HCT116 (cell line): Measurements from ENCODE around the gene AOPEP. TPM values are rescaled to one million over a fixed set of nuclear protein-coding genes. Genes with fewer than 3 reads are reported as not detected.

ENCODE experiments used
- ATAC-seq: fragments of 200-7000 bp; cut with Tn5 transposase; 2 replicates; pipeline ENCODE4 v1.9.1; 2020; ENCODE audit warnings: mild to moderate bottlenecking, moderate library complexity
- BruUV-seq: library from RNA; stranded (reverse); fragments of 400-500 nt; replicated peaks from 2 replicates; lab custom pipeline; 2021; lab: Mats Ljungman, UMichigan
- CTCF ChIA-PET: fragments of 300-600 bp; sonication (Branson Sonifier 250); formaldehyde crosslinking; loops from one replicate; lab custom pipeline; 2021; ENCODE audit warnings: antibody characterized with exemption; lab: Charles Lee
- POLR2A ChIA-PET: fragments of 300-600, 350-600 bp; sonication (Branson Sonifier 250); formaldehyde crosslinking; loops from one replicate; lab custom pipeline; 2021; ENCODE audit warnings: antibody characterized with exemption; lab: Charles Lee
- RAD21 ChIA-PET, 2 experiments: fragments of 300-600 bp; sonication (Branson Sonifier 250); formaldehyde crosslinking; loops; one replicate each; lab custom pipeline; 2023; ENCODE audit warnings: low total read pairs in 2 of 2; ENCODE audit not compliant: uncharacterized antibody in 2 of 2, unreplicated experiment in 2 of 2, low non-redundant PET in 1 of 2; lab: Charles Lee
- DNase-seq: peaks from one replicate; pipeline ENCODE4 v3.0.0-alpha.2; 2010; ENCODE audit warnings: low read depth, low spot score
- H2AFZ ChIP-seq: fragments of 200-600 bp; shearing (Covaris generic), sonication (generic); 2 replicates; pipeline ENCODE4 v1.6.1; 2017; ENCODE audit warnings: low read depth, mixed run types, mixed read lengths, antibody characterized with exemption, low read length; ENCODE audit not compliant: poor library complexity, severe bottlenecking
- H3K27ac ChIP-seq: 2 replicates; pipeline ENCODE4 v1.5.1; 2012; ENCODE audit warnings: low read depth, low read length
- H3K27me3 ChIP-seq: fragments of 200-600 bp; sonication (generic); 2 replicates; pipeline ENCODE4 v1.6.1; 2016; ENCODE audit warnings: mixed run types, low read length, mixed read lengths; ENCODE audit not compliant: insufficient read depth
- H3K36me3 ChIP-seq, 2 experiments: fragments of 200-500 bp in 1 of 2; fragments of 200-600 bp in 1 of 2; sonication (Bioruptor generic) in 1 of 2; sonication (generic) in 1 of 2; 2 replicates each; pipeline versions ENCODE4 v1.5.1 to v1.6.1; 2014 to 2016; ENCODE audit warnings: low read length in 2 of 2, inconsistent platforms in 1 of 2, mixed read lengths in 1 of 2, mixed run types in 1 of 2; ENCODE audit not compliant: insufficient read depth in 2 of 2, control insufficient read depth in 1 of 2
- H3K4me1 ChIP-seq, 2 experiments: fragments of 200-600 bp in 1 of 2; sonication (generic) in 1 of 2; 2 replicates each; pipeline versions ENCODE4 v1.5.1 to v1.6.1; 2012 to 2017; ENCODE audit warnings: low read length in 2 of 2, inconsistent platforms in 1 of 2, mild to moderate bottlenecking in 1 of 2, mixed read lengths in 1 of 2, mixed run types in 1 of 2, moderate library complexity in 1 of 2; ENCODE audit not compliant: insufficient read depth in 2 of 2, control insufficient read depth in 1 of 2
- H3K4me2 ChIP-seq: fragments of 200-600 bp; sonication (generic); 2 replicates; pipeline ENCODE4 v1.6.1; 2017; ENCODE audit warnings: mixed run types, low read length, mixed read lengths
- H3K4me3 ChIP-seq, 2 experiments: fragments of 200-600 bp in 1 of 2; sonication (generic) in 1 of 2; replicated peaks in 1 of 2; 2 replicates each; pipeline ENCODE4 v1.5.1; 2011 to 2016; ENCODE audit warnings: low read length in 2 of 2, control low read depth in 1 of 2, low read depth in 1 of 2, mild to moderate bottlenecking in 1 of 2, mixed read lengths in 1 of 2, mixed run types in 1 of 2
- H3K79me2 ChIP-seq: fragments of 200-600 bp; sonication (generic); 2 replicates; pipeline ENCODE4 v1.6.1; 2017; ENCODE audit warnings: mild to moderate bottlenecking, mixed run types, low read length, moderate library complexity, mixed read lengths; ENCODE audit not compliant: insufficient read depth
- H3K9ac ChIP-seq: fragments of 200-600 bp; sonication (generic); 2 replicates; pipeline ENCODE4 v1.6.1; 2016; ENCODE audit warnings: low read length, mixed read lengths
- H3K9me2 ChIP-seq: fragments of 200-600 bp; sonication (generic), shearing (Covaris generic); 2 replicates; pipeline ENCODE4 v1.6.1; 2017; ENCODE audit warnings: mixed run types, mild to moderate bottlenecking, moderate library complexity; ENCODE audit not compliant: insufficient read depth
- H3K9me3 ChIP-seq, 2 experiments: fragments of 200-500 bp in 1 of 2; fragments of 200-600 bp in 1 of 2; sonication (Bioruptor generic) in 1 of 2; sonication (generic) in 1 of 2; 2 replicates each; pipeline ENCODE4 v1.6.1; 2014 to 2017; ENCODE audit warnings: low read length in 2 of 2, mixed read lengths in 2 of 2, inconsistent platforms in 1 of 2, low read depth in 1 of 2, mild to moderate bottlenecking in 1 of 2, mixed run types in 1 of 2, moderate library complexity in 1 of 2; ENCODE audit not compliant: control insufficient read depth in 1 of 2, insufficient read depth in 1 of 2
- H4K20me1 ChIP-seq: fragments of 200-600 bp; sonication (generic), shearing (Covaris generic); 2 replicates; pipeline ENCODE4 v1.6.1; 2017; ENCODE audit warnings: mixed run types, mild to moderate bottlenecking, moderate library complexity; ENCODE audit not compliant: insufficient read depth
- CBX3 ChIP-seq: IDR thresholded peaks from 2 replicates; pipeline ENCODE4 v1.6.1; 2012; ENCODE audit warnings: low read depth
- CEBPB ChIP-seq: IDR thresholded peaks from 2 replicates; pipeline ENCODE4 v1.6.1; 2012; ENCODE audit warnings: low read depth
- EZH2 ChIP-seq: fragments of 200-600 bp; sonication (generic); IDR thresholded peaks from 2 replicates; pipeline ENCODE4 v1.6.1; 2017; ENCODE audit warnings: antibody characterized with exemption, mixed run types
- EZH2phosphoT487 ChIP-seq: fragments of 200-600 bp; IDR thresholded peaks from 2 replicates; pipeline ENCODE4 v1.6.1; 2018; ENCODE audit warnings: antibody characterized with exemption, borderline replicate concordance
- JUND ChIP-seq: IDR thresholded peaks from 2 replicates; pipeline ENCODE4 v1.6.1; 2012
- POLR2AphosphoS5 ChIP-seq: IDR thresholded peaks from 2 replicates; pipeline ENCODE4 v1.6.1; 2011; ENCODE audit warnings: mild to moderate bottlenecking, low read depth, low read length, moderate library complexity
- RAD21 ChIP-seq: IDR thresholded peaks from 2 replicates; pipeline ENCODE4 v1.6.1; 2012; ENCODE audit warnings: low read depth, mild to moderate bottlenecking
- SIN3A ChIP-seq: IDR thresholded peaks from 2 replicates; pipeline ENCODE4 v1.6.1; 2012; ENCODE audit warnings: low read depth
- SP1 ChIP-seq: IDR thresholded peaks from 2 replicates; pipeline ENCODE4 v1.6.1; 2012; ENCODE audit warnings: low read depth
- TCF7L2 ChIP-seq: IDR thresholded peaks from 2 replicates; pipeline ENCODE4 v1.7.0; 2011; ENCODE audit warnings: borderline replicate concordance, inconsistent platforms; ENCODE audit not compliant: insufficient read depth, insufficient read length; ENCODE audit errors: extremely low read depth
- YY1 ChIP-seq: IDR thresholded peaks from 2 replicates; pipeline ENCODE4 v1.6.1; 2011; ENCODE audit warnings: low read length, low read depth, moderate library complexity, mild to moderate bottlenecking; ENCODE audit not compliant: insufficient replicate concordance; ENCODE audit errors: extremely low read depth
- ZFX ChIP-seq: fragments of 450-650 bp; IDR thresholded peaks from 2 replicates; pipeline ENCODE4 v1.6.1; 2017
- intact Hi-C: fragments of 100-400 bp; cut with micrococcal nuclease; formaldehyde crosslinking; loops from 2 replicates; pipeline ENCODE4 v1.10.0; 2022
- total RNA-seq: library from RNA; stranded (reverse); gene quantifications from one replicate; pipeline ENCODE4 v1.2.1, GENCODE V29; 2021; ENCODE audit not compliant: unreplicated experiment
- TF ChIP-seq, protein P1 (sequence below), 3 experiments: fragments of 200-600 bp in 1 of 3; sonication (generic) in 1 of 3; IDR thresholded peaks in 2 of 3; conservative IDR thresholded peaks in 1 of 3; 2 replicates each; pipeline ENCODE4 v1.5.1; 2012 to 2017; ENCODE audit warnings: low read depth in 2 of 3, low read length in 2 of 3, antibody characterized with exemption in 1 of 3, borderline replicate concordance in 1 of 3, control low read depth in 1 of 3, mild to moderate bottlenecking in 1 of 3, mixed read lengths in 1 of 3, mixed run types in 1 of 3, moderate library complexity in 1 of 3; ENCODE audit not compliant: insufficient read depth in 1 of 3
- TF ChIP-seq, protein P2 (sequence below): IDR thresholded peaks from 2 replicates; pipeline ENCODE4 v1.6.1; 2012
- TF ChIP-seq, protein P3 (sequence below): IDR thresholded peaks from 2 replicates; pipeline ENCODE4 v1.6.1; 2012
- TF ChIP-seq, protein P4 (sequence below): IDR thresholded peaks from 2 replicates; pipeline ENCODE4 v1.6.1; 2012; ENCODE audit warnings: low read depth
- TF ChIP-seq, protein P5 (sequence below): IDR thresholded peaks from 2 replicates; pipeline ENCODE4 v1.6.1; 2011; ENCODE audit warnings: mild to moderate bottlenecking, low read length, moderate library complexity; ENCODE audit not compliant: insufficient replicate concordance; ENCODE audit errors: extremely low read depth

The AOPEP gene
- total RNA-seq, 1 experiment from 2014 or later: 15.1 TPM

DNA sequence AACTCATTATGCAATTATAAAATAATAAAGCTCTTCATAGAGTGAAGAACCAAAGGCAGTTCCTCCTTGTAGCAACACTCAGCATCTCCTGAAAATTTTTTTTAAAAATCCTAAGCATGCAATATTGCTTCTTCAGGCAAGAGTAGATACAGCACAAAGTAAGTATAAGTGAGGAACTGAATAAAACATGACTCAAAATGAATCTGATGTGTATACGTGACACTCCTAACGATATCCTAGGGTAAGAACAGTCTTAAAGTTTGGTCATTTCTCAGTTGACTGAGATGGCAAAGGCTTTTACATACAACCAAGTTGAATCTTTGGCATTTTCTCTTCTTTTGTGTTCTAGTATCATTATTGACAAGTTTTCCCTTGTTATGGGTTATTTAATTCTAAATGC lies 41.1 kb upstream of the AOPEP start:
- DNase-seq (no peak), ATAC-seq (no peak)
- Histone ChIP-seq H3K79me2 (no peaks in the 10 kb centered on the region), H3K9me3 (no peaks in the 10 kb centered on the region), H3K36me3 (no peaks in the 10 kb centered on the region), H3K27me3 (peaks cover 4% of the 10 kb centered on the region; the same call in 1 of the 2 replicates), H4K20me1 (no peaks in the 10 kb centered on the region), H2AFZ (no peak overlapping the region), H3K9me2 (no peaks in the 10 kb centered on the region), H3K27ac (no peak overlapping the region), H3K4me2 (no peak overlapping the region), H3K4me1 (no peaks in the 10 kb centered on the region), H3K9ac (no peak overlapping the region), H3K4me3 (no peak overlapping the region)
- TF ChIP-seq SP1 (no peak), TCF7L2 (no peak), CEBPB (no peak), SIN3A (no peak), CBX3 (no peak), JUND (no peak), ZFX (no peak), POLR2AphosphoS5 (no peak), YY1 (no peak), EZH2 (no peak), EZH2phosphoT487 (no peak), RAD21 (no peak)
- TF ChIP-seq, protein P1, sequence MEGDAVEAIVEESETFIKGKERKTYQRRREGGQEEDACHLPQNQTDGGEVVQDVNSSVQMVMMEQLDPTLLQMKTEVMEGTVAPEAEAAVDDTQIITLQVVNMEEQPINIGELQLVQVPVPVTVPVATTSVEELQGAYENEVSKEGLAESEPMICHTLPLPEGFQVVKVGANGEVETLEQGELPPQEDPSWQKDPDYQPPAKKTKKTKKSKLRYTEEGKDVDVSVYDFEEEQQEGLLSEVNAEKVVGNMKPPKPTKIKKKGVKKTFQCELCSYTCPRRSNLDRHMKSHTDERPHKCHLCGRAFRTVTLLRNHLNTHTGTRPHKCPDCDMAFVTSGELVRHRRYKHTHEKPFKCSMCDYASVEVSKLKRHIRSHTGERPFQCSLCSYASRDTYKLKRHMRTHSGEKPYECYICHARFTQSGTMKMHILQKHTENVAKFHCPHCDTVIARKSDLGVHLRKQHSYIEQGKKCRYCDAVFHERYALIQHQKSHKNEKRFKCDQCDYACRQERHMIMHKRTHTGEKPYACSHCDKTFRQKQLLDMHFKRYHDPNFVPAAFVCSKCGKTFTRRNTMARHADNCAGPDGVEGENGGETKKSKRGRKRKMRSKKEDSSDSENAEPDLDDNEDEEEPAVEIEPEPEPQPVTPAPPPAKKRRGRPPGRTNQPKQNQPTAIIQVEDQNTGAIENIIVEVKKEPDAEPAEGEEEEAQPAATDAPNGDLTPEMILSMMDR (IDR thresholded peaks at IDR 0.05 in 2 of 3, conservative IDR thresholded peaks at IDR 0.05 in 1 of 3; ENCODE audit: borderline replicate concordance in 1 of 3, insufficient read depth in 1 of 3, low read depth in 2 of 3, low read length in 2 of 3): no peak
- TF ChIP-seq, protein P2, sequence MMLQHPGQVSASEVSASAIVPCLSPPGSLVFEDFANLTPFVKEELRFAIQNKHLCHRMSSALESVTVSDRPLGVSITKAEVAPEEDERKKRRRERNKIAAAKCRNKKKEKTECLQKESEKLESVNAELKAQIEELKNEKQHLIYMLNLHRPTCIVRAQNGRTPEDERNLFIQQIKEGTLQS: no peak
- TF ChIP-seq, protein P3, sequence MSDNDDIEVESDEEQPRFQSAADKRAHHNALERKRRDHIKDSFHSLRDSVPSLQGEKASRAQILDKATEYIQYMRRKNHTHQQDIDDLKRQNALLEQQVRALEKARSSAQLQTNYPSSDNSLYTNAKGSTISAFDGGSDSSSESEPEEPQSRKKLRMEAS: no peak
- TF ChIP-seq, protein P4, sequence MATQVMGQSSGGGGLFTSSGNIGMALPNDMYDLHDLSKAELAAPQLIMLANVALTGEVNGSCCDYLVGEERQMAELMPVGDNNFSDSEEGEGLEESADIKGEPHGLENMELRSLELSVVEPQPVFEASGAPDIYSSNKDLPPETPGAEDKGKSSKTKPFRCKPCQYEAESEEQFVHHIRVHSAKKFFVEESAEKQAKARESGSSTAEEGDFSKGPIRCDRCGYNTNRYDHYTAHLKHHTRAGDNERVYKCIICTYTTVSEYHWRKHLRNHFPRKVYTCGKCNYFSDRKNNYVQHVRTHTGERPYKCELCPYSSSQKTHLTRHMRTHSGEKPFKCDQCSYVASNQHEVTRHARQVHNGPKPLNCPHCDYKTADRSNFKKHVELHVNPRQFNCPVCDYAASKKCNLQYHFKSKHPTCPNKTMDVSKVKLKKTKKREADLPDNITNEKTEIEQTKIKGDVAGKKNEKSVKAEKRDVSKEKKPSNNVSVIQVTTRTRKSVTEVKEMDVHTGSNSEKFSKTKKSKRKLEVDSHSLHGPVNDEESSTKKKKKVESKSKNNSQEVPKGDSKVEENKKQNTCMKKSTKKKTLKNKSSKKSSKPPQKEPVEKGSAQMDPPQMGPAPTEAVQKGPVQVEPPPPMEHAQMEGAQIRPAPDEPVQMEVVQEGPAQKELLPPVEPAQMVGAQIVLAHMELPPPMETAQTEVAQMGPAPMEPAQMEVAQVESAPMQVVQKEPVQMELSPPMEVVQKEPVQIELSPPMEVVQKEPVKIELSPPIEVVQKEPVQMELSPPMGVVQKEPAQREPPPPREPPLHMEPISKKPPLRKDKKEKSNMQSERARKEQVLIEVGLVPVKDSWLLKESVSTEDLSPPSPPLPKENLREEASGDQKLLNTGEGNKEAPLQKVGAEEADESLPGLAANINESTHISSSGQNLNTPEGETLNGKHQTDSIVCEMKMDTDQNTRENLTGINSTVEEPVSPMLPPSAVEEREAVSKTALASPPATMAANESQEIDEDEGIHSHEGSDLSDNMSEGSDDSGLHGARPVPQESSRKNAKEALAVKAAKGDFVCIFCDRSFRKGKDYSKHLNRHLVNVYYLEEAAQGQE: no peak
- TF ChIP-seq, protein P5, sequence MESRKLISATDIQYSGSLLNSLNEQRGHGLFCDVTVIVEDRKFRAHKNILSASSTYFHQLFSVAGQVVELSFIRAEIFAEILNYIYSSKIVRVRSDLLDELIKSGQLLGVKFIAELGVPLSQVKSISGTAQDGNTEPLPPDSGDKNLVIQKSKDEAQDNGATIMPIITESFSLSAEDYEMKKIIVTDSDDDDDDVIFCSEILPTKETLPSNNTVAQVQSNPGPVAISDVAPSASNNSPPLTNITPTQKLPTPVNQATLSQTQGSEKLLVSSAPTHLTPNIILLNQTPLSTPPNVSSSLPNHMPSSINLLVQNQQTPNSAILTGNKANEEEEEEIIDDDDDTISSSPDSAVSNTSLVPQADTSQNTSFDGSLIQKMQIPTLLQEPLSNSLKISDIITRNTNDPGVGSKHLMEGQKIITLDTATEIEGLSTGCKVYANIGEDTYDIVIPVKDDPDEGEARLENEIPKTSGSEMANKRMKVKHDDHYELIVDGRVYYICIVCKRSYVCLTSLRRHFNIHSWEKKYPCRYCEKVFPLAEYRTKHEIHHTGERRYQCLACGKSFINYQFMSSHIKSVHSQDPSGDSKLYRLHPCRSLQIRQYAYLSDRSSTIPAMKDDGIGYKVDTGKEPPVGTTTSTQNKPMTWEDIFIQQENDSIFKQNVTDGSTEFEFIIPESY: no peak
- ChIA-PET RAD21 (no interaction called here), CTCF (interaction anchor here (0.8 kb wide), 1 partner anchor 443 kb away, joined by 4 read pairs; no protein-coding TSS in a partner anchor), POLR2A (no interaction called here)
- intact Hi-C loops: no loop called here
- BruUV-seq: no TSS peak
